Left kidney (tissue), 2 donors: ENCODE data around the gene SHF. TPM values are rescaled to one million over a fixed set of nuclear protein-coding genes. Genes with fewer than 3 reads are reported as not detected.
A peak's percentile ranks its signal among the peaks of the same experiment; 100 is the strongest.

Experiments used
- DNase-seq: peaks from one replicate; pipeline ENCODE4 v3.0.0-alpha.2; 2013
- polyA plus RNA-seq: library from polyadenylated mRNA; unstranded; fragments of 120-200 nt; gene quantifications from one replicate; pipeline ENCODE4 v1.2.1, GENCODE V29; 2013; ENCODE audit not compliant: insufficient read length

SHF gene
- polyA plus RNA-seq, 1 donor = 15.6 TPM

GRCh38 chr15:45199136-45199810 is 11.5 kb upstream of the SHF start:
- DNase-seq = no peak

DNA sequence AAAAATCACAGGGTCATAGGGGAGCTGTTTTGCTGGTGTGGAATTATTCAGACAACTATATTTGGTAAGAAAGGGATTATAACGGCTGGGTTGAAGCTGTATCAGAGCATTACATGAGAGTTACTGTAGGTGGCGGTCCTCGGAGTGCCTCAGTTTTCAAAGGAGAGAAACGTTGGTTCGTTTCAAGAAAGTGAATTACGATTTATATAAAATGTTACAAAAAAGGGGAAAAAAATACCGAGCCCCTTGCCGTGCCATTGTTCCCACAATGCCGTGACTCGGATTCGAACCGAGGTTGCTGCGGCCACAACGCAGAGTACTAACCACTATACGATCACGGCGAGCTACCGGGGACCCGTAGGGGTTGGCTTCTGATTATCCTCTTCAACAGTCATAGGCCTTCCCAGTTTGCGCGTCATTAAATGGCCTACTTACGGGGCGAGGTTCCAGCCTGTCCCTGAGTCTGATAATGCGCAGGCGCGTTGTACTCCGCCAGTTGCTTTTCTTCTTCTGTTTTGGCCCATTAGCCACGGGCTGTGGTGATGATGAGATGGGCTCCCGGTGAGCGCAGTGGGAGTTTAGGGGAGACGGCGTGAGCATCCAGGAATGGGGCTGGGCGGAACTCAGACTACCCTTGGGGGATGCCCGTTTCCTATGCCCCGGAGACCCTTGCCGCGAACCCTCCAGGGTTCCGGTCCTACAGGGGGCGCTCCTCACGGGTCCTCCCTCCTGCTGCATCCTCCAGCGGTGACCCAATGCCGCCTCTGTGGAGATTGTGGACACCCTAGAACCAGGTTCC is 10.8 kb upstream of the SHF start:
- DNase-seq = peak; percentile 98

DNA sequence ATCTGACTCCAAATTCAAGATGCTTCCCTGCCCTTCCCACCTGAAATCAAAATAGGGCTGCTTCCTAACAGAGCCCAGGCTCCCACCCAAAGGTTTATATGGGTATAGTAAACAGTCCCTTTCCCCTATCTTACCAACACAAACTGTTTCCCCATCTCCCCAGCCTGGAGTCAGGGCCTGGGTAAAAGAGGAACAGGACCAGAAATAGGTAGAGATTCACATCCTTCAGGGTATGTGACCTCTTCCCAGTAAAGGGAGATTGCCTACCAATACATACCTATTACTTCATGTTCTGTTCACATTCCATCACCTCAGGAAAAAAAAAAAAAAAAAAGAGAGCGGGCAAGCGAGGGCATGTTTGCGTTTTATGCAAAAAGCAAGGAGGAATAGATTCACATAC is 9.7 kb upstream of the SHF start:
- DNase-seq = no peak

DNA sequence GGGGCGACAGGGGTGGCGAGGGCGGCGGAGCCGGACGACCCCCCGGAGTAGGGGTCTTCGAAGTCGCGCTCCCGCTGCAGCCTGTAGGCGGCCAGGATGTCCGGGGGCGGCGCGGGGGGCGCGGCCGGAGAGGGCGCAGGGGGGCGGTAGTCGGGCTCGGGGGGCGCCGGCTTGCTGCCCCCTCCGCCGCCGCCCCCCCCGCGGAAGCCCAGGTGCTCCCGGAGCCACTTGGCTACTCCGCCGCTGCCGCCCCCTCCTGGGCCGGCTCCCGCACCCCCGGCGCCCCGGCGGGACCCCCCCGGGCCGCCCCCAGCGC is 230 bp downstream of the SHF start:
- no peak for DNase-seq

- DNase-seq = no peak
Observed at GRCh38 chr15:45186771-45187577, 792 bp downstream of the SHF start.

DNA sequence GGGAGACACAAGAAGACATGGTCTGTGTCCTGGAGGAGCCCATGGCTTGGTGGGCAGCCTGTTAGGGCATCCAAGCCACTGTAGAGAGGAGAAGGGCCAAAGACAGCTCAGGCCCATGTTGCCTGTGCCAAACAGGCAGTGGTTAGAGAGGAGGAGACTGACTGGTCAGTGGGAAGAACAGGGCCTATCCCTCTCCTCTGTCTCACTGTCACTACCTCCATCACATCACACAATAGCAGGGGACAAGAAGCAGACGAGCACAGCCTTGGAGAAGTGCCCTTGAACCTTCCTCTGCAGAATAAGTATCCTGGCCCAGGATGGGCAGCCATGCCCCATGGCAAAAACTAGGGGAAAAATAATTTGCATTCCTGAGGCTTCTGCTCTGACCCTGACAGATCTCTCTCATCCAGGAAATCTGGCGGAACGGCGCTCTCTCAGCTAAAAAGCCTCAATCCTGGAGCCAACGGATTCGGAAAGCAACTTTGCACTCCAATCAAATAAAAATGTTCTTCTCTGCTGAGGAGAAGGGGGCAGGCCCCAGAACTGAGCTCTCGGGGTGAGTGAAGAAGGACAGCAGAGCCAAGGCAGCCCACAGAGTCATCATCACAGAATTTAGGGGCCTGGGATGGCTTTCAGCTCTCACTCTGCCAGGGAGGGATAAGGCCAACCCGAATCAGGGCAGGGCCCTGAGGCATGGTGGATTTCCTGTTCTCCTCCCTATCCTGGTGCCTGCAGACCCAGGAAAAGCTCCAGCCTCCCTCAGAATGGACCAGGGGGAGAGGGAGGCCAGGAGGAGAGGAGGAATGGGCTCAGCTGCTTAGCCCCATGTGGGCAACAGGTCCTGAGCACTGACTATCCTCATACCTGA is 1.6 kb downstream of the SHF start:
- no peak for DNase-seq

- DNase-seq = no peak
Observed at GRCh38 chr15:45185069-45185779, 2.5 kb downstream of the SHF start.

DNA sequence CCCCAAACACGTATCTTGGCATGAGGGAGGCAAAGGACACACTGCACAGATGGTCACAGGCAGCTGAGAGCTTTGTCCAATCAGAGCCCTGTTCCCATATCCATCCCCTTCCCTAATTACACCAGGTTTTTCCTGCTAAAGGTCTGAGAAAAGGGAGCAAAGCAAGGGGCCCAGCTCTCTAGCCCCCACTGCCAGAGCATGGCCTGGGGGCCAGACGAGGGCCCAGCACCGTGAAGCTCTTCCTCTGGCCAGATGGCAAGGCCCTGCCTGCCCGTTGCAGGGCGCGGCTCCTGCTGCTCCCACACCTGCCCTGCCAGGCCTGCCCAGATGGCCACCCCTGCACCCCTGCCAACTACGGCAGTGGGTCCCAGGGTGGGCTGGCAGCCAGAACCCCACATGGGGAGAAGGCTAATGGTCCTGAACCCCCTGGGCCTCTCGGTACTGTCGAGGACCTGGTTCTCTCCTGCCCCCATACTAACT is 3.2 kb downstream of the SHF start:
- no peak for DNase-seq

DNA sequence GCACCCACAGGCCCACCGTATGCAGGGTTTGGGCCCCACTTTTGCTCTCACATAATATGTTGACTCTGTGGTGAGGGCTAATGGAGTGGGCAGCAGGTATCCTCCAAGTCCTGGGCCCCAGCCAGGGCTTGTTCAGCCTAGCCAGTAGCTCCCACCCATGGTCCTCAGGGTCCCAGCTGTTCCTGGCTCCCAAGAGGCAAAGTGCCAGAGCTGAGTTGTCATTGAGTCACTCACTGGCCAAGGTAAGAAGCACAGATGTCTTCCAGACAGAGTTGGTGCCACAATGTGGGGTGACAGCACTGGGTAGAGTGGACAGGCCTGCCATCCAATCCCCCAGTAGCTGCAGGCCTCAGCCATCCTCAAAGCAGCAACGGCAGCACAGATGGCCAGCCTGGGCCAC is 4.3 kb downstream of the SHF start:
- no peak for DNase-seq

GRCh38 chr15:45182996-45183395 is 4.8 kb downstream of the SHF start:
- DNase-seq = no peak

DNA sequence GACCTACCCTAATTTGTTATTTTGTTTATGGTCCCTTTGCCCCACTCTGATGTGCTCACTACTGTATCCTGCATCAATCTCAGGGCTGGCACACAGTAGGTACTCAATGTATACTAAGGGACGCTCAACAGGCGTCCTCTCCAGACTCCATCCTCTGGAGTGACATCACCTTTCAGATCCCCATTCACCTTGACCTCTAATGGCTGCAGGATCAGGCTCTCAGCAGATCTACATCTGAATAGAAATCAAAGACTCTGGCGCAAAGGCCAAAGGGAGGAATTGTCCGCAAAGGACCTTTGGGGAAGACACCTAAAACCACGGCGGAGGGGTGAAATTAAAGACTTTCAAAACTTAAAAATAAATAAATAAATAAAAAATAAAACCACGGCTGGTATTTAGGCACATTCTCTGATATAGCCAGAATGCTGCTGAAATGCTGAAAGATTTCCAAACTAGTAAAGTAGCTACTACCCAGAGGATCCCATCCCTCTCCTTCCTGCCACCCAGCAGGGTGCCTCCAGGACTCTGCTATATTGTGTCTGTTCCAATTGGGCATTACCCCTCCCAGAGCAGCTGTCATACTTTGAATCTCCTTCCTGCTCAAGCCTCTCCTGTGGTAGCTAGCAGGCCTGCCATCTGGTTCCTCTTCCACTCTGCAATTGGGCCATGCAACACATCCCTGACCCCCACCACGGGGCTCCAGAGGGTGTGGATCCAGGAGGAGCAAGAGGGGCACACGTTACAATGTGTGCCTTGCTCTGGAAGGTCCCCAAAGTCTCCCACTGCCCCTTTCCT is 6.1 kb downstream of the SHF start:
- DNase-seq = no peak

DNA sequence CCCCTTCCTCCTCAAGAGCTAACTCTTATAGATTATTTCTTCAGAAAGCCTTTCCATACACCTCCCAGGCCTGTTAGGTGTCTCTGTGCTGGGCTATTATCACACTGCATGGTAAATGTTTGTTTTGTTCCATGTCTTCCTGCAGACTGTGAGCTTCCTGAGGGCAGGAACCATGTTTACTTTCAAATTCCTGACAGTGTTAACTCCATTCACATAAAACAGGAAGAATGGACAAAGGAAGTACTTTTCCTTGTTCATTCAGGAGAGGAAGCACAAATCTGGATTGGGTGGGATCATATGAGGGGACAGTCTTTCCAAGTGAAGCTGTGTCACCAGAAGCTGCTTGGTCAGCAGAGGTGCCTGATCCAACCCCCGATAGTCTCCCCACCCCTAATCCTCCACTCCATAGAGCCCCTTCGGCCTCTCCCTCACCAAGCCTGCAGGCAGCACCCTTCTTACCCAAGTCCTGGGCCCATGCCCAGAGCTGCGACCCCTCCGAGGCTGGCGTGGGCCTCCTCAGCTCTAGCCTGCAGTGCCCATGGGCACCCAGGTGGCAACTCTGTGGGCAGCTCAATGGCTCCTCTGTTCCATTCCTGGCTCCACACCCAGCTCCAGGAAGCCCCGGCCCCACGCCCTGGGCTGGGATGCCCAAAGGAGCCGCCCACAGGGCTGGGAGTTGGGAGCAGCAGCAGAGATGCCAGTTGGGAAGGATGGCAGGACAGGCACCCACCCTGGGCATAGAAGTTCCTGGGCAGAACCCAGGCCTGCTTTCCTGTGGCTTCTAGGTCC is 6.9 kb downstream of the SHF start:
- no peak for DNase-seq

- DNase-seq = no peak
Observed at GRCh38 chr15:45180201-45180600, 7.6 kb downstream of the SHF start.

DNA sequence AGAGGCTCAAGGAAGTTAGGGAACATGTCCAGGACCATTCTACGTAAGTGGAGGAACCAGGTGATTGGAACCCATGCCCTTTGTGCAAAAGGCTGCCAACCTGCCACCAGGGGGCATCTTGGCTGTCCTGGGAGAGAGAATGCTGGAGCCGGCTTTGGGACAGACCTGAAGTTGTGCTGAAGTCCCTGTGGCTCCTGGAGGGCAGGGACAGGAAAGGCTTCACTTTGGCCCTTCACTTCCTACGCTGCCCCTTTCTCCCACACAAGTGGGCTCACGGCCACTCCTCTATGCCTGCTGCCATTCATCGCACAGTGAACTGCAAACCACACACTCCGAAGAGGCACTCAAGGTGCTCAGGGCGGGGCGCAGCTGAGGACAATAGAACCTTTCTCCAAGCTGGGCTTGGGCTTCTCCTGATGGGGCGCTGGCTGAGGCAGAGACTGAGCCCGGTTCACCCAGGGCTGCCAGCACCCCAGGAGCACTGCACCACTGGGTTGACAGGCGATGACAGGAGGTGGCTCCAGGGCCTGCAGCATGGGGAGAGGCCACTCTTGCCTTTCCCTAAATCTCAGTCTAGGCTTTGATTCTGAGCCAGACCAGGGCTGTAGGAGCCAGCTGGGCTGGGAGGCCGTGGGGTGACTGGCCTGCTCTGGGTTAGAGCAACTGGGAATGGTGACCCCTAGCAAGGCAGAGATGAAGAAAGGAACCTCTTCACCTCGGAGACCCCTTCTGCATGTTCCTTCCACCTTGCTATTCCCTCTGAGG is 8.4 kb downstream of the SHF start:
- no peak for DNase-seq

- DNase-seq = no peak
Observed at GRCh38 chr15:45177285-45177684, 10.5 kb downstream of the SHF start.

- no peak for DNase-seq
Observed at GRCh38 chr15:45174577-45174976, 13.2 kb downstream of the SHF start.

DNA sequence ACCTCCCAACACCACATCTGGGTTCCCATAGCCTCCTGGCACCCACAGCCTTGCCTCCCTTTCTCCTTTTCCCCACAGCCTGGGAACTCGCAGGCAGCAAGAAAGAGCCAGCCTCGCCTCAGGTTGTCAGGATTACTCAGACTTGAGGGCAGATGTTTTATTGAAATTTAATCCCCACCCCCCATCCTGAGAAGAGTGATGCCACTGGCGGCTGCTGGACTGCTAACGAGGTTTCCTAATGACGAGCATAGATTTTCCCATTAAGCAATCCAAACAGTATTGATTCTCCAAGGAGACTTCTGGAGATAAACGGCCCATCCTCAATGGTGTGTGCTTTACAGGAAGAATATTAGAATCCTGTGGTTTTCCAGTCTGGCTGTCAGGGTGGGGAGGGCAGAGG is 13.7 kb downstream of the SHF start:
- no peak for DNase-seq

- DNase-seq = no peak
Observed at GRCh38 chr15:45171912-45172311, 15.9 kb downstream of the SHF start.
